Activated CD4-positive, alpha-beta memory T cell treated with anti-CD3 and anti-CD28 coated beads for 36 hours (primary cell): ENCODE data around the gene PSMA5. TPM values are rescaled to one million over a fixed set of nuclear protein-coding genes. Genes with fewer than 3 reads are reported as not detected.

Source experiments
- CTCF ChIA-PET: fragments of 350-600 bp; sonication (Branson Sonifier 250); formaldehyde crosslinking; loops from one replicate; lab custom pipeline; 2021; ENCODE audit warnings: antibody characterized with exemption, inconsistent platforms; lab: Charles Lee
- POLR2A ChIA-PET: fragments of 350-600 bp; sonication (Branson Sonifier 250); formaldehyde crosslinking; loops from one replicate; lab custom pipeline; 2021; ENCODE audit warnings: antibody characterized with exemption; lab: Charles Lee
- DNase-seq: peaks from one replicate; pipeline ENCODE4 v3.0.0-alpha.2; 2020
- H3K27ac Mint-ChIP-seq: one replicate; pipeline ENCODE4 v1.8.0; 2021; ENCODE audit warnings: mixed read lengths
- H3K27me3 Mint-ChIP-seq: one replicate; pipeline ENCODE4 v1.8.0; 2021; ENCODE audit warnings: mixed read lengths
- H3K36me3 Mint-ChIP-seq: one replicate; pipeline ENCODE4 v1.8.0; 2021; ENCODE audit warnings: mixed read lengths
- H3K4me1 Mint-ChIP-seq: one replicate; pipeline ENCODE4 v1.8.0; 2021; ENCODE audit warnings: low read depth, mixed read lengths
- H3K4me3 Mint-ChIP-seq: one replicate; pipeline ENCODE4 v1.8.0; 2021; ENCODE audit warnings: mild to moderate bottlenecking, mixed read lengths
- H3K9me3 Mint-ChIP-seq: one replicate; pipeline ENCODE4 v1.8.0; 2021; ENCODE audit warnings: mixed read lengths
- intact Hi-C: fragments of 100-400 bp; cut with micrococcal nuclease; formaldehyde crosslinking; loops from one replicate; pipeline ENCODE4 v1.15.1; 2023
- total RNA-seq, 2 experiments: library from RNA; stranded (reverse); gene quantifications; one replicate each; pipeline ENCODE4 v1.2.3, GENCODE V29; 2021

PSMA5 gene
- total RNA-seq, 2 experiments from 2014 or later: 217 to 218 TPM

- CTCF ChIA-PET: interaction anchor here (0.6 to 3.1 kb wide), 6 partner anchors 9 to 141 kb away, joined by 3 to 12 read pairs (median 3); no protein-coding TSS in a partner anchor
- H3K4me1 Mint-ChIP-seq: peaks cover 7% of the 10 kb centered on the region
- no peaks in the 10 kb centered on the region for H3K36me3 Mint-ChIP-seq
- POLR2A ChIA-PET: no interaction called here
- no peaks in the 10 kb centered on the region for H3K9me3 Mint-ChIP-seq
- H3K27ac Mint-ChIP-seq: no peak overlapping the region
- no peak for DNase-seq
- peaks cover 41% of the 10 kb centered on the region for H3K27me3 Mint-ChIP-seq
- intact Hi-C loops: no loop called here
- no peak overlapping the region for H3K4me3 Mint-ChIP-seq
Observed at GRCh38 chr1:109391626-109392025, 34.6 kb downstream of the PSMA5 start.

DNA sequence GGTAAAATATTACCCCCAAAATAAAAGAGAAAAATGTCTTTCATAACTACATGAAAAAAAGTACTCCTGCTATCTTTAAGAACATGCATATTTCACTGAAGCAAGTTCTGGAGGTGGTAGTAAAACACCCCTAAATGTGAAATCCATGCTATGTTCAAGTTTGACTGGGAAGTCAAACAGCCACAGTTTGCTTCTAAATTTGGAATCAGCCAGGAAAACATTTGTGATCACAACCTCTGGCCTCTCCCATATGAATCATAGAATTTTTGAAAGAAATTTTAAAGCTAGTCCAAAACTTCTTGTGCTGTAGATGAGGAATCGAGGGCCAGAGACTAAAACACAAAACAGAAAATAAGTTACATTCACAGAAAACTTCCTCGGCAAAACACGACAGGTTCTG, 35.1 kb downstream of the PSMA5 start:
- intact Hi-C loops: no loop called here
- no peaks in the 10 kb centered on the region for H3K36me3 Mint-ChIP-seq
- POLR2A ChIA-PET: no interaction called here
- peaks cover 7% of the 10 kb centered on the region for H3K4me1 Mint-ChIP-seq
- CTCF ChIA-PET: interaction anchor here (0.7 to 1.6 kb wide), 4 partner anchors 8 to 114 kb away, joined by 3 to 6 read pairs (median 3); no protein-coding TSS in a partner anchor
- no peak overlapping the region for H3K27ac Mint-ChIP-seq
- peaks cover 36% of the 10 kb centered on the region for H3K27me3 Mint-ChIP-seq
- H3K4me3 Mint-ChIP-seq: no peak overlapping the region
- no peak for DNase-seq
- no peaks in the 10 kb centered on the region for H3K9me3 Mint-ChIP-seq

GRCh38 chr1:109389638-109390341, 36.5 kb downstream of the PSMA5 start:
- ChIA-PET CTCF (interaction anchor here (0.6 to 1.6 kb wide), 4 partner anchors 9 to 121 kb away, joined by 3 to 6 read pairs (median 3); no protein-coding TSS in a partner anchor), POLR2A (interaction anchor here (0.5 to 0.7 kb wide), 2 partner anchors 38 to 137 kb away, joined by 3 read pairs; no protein-coding TSS in a partner anchor)
- peaks cover 7% of the 10 kb centered on the region for H3K4me1 Mint-ChIP-seq

GRCh38 chr1:109388884-109389637, 37.2 kb downstream of the PSMA5 start:
- Mint-ChIP-seq H3K4me1 (peaks cover 7% of the 10 kb centered on the region), H3K27me3 (peaks cover 19% of the 10 kb centered on the region), H3K9me3 (no peaks in the 10 kb centered on the region), H3K36me3 (no peaks in the 10 kb centered on the region), H3K27ac (no peak overlapping the region), H3K4me3 (no peak overlapping the region)
- POLR2A ChIA-PET: interaction anchor here (0.5 to 0.7 kb wide), 2 partner anchors 37 to 136 kb away, joined by 3 read pairs; no protein-coding TSS in a partner anchor
- DNase-seq: no peak
- intact Hi-C loops: no loop called here
- CTCF ChIA-PET: interaction anchor here (1.1 kb wide), 2 partner anchors 11 to 12 kb away, joined by 3 read pairs; no protein-coding TSS in a partner anchor

More at GRCh38 chr1:109389638-109390341, 36.5 kb downstream of the PSMA5 start:
- Mint-ChIP-seq H3K9me3 (no peaks in the 10 kb centered on the region), H3K4me3 (no peak overlapping the region), H3K36me3 (no peaks in the 10 kb centered on the region), H3K27me3 (peaks cover 24% of the 10 kb centered on the region), H3K27ac (no peak overlapping the region)
- intact Hi-C loops: no loop called here
- DNase-seq: no peak

DNA sequence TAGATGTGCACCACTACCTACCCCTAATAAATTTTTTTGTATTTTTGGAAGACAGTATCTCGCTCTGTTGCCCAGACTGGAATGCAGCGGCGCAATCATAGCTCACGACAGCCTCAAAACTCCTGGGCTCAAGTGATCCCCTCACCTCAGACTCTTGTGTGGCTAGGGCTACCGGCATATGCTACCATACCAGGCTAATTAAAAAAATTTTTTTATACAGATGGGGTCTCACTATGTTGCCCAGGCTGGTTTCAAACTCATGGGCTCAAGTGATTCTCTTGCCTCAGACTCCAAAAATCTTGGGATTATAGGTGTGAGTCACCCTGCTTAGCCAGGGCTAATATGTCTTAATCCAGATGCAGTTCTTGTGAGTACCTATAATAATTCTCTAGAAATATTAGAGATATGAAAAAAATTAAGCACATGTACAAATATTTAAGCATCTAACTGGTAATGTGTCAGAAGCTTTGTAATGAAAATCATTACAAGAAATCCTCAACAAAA, 38.0 kb downstream of the PSMA5 start:
- ChIA-PET CTCF (interaction anchor here (1.1 kb wide), 1 partner anchor 12 kb away, joined by 3 read pairs; no protein-coding TSS in a partner anchor), POLR2A (no interaction called here)
- Mint-ChIP-seq H3K27ac (no peak overlapping the region), H3K4me1 (peaks cover 7% of the 10 kb centered on the region), H3K9me3 (no peaks in the 10 kb centered on the region), H3K4me3 (no peak overlapping the region), H3K27me3 (peaks cover 16% of the 10 kb centered on the region), H3K36me3 (no peaks in the 10 kb centered on the region)
- DNase-seq: no peak
- intact Hi-C loops: no loop called here

DNA sequence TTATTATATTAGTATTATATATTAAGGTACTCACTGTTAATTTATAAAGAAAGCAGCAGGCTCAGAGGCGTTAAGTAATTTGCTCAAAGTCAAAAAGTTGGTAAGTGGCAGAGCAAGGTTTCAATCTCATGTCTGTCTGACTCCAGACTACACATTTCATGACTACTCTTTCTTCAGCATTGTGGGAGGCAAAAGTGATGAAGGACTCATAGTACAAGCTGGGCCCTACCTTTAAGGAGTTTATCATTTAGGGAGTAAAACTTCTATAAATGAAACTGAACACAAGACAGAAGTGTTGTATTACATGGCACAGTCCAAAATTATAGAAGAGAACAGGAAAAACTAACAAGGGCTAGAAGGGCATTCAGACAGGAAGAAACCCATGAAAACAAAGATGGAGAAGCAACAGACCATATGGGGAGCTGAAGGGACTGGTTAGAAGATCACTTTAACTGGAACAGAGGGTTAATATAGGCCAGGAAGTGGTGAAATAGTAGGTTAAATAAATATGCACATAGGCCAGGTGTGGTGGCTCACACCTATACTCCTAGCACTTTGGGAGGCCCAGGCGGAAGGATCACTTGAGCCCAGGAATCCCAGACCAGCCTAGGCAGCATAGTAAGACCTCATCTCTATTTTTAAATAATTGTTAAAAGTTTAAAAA, 40.1 kb downstream of the PSMA5 start:
- Mint-ChIP-seq H3K4me1 (peaks cover 2% of the 10 kb centered on the region), H3K27me3 (peaks cover 13% of the 10 kb centered on the region), H3K36me3 (no peaks in the 10 kb centered on the region), H3K27ac (no peak overlapping the region), H3K9me3 (no peaks in the 10 kb centered on the region), H3K4me3 (no peak overlapping the region)
- intact Hi-C loops: no loop called here
- ChIA-PET CTCF (interaction anchor here (1.1 to 2.1 kb wide), 2 partner anchors 13 to 15 kb away, joined by 3 to 12 read pairs; partner anchors contain the start of gene SORT1), POLR2A (interaction anchor here (0.8 kb wide), 1 partner anchor 101 kb away, joined by 3 read pairs; no protein-coding TSS in a partner anchor)
- DNase-seq: no peak

- Mint-ChIP-seq H3K4me1 (peaks cover 2% of the 10 kb centered on the region), H3K9me3 (no peaks in the 10 kb centered on the region), H3K27ac (no peak overlapping the region), H3K4me3 (no peak overlapping the region), H3K27me3 (peaks cover 13% of the 10 kb centered on the region), H3K36me3 (no peaks in the 10 kb centered on the region)
- intact Hi-C loops: loop anchor here (2.0 kb wide), 1 partner anchor 15 kb away; no protein-coding TSS in a partner anchor
- ChIA-PET POLR2A (interaction anchor here (0.8 kb wide), 1 partner anchor 100 kb away, joined by 3 read pairs; no protein-coding TSS in a partner anchor), CTCF (interaction anchor here (2.1 kb wide), 1 partner anchor 13 kb away, joined by 12 read pairs; the partner anchor contains the start of gene SORT1)
- DNase-seq: no peak
Observed at GRCh38 chr1:109385417-109385816, 40.8 kb downstream of the PSMA5 start.

DNA sequence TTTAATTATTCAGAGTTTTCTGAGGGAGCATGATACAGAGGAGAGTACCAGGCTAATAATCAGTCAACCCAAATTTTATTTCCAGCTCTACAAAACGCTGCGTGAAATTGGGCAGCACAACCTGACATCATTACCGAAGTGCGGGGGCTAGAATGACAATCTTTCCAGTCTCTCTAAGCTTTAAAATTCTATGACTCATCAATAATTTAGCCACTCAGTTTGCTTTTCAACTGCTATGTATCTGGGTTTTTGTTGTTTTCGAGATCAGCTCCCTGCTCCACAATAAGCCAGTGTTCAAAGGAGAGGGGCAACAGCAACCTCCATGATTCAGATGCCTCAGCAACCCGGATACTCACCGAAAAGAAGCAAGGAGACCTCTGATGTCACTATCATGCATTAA, 42.4 kb downstream of the PSMA5 start:
- no peak for DNase-seq
- intact Hi-C loops: loop anchor here (2.0 kb wide), 1 partner anchor 13 kb away; no protein-coding TSS in a partner anchor
- ChIA-PET CTCF (interaction anchor here (1.3 kb wide), 1 partner anchor 15 kb away, joined by 4 read pairs; no protein-coding TSS in a partner anchor), POLR2A (interaction anchor here (0.6 kb wide), 1 partner anchor 323 kb away, joined by 3 read pairs; no protein-coding TSS in a partner anchor)
- Mint-ChIP-seq H3K27ac (no peak overlapping the region), H3K27me3 (peaks cover 2% of the 10 kb centered on the region), H3K9me3 (no peaks in the 10 kb centered on the region), H3K4me1 (no peaks in the 10 kb centered on the region), H3K36me3 (no peaks in the 10 kb centered on the region), H3K4me3 (no peak overlapping the region)

DNA sequence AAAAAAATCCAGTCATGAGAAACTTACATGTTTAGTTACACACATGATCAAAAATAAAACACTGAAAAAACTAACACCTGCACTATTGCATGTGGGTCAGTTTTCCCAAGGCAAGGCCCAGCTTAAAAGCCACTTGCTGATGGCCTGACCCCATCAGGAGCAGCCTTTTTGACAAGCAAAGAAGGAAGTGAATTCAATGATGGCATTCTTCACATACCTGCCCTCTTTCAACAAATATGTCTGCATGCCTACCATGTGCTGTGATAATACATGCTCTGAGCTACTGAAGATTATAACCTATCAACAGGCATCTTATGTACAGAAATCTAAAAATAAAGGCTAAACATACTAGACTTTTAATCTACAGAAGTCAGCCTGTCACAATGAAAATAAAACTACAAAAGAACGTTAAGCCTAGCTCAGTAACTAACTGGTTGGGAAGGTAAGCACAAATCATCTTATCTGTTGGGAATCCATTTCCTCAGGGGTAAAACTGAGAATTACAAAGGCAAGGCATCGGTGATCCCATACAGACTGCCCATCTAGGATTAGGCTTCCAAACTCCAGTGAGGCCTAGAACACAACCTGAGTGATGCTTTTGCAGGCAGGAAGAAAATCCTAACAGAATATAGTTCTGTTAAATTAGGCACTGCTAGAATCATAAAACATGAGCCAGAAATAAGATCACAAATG, 43.0 kb downstream of the PSMA5 start:
- intact Hi-C loops: no loop called here
- no peak for DNase-seq
- H3K36me3 Mint-ChIP-seq: no peaks in the 10 kb centered on the region
- H3K27me3 Mint-ChIP-seq: no peaks in the 10 kb centered on the region
- H3K9me3 Mint-ChIP-seq: no peaks in the 10 kb centered on the region
- no peak overlapping the region for H3K27ac Mint-ChIP-seq
- ChIA-PET CTCF (interaction anchor here (1.3 to 1.5 kb wide), 2 partner anchors 15 to 158 kb away, joined by 4 to 5 read pairs; no protein-coding TSS in a partner anchor), POLR2A (no interaction called here)
- no peak overlapping the region for H3K4me3 Mint-ChIP-seq
- H3K4me1 Mint-ChIP-seq: no peaks in the 10 kb centered on the region

- H3K4me1 Mint-ChIP-seq: no peaks in the 10 kb centered on the region
- no peaks in the 10 kb centered on the region for H3K36me3 Mint-ChIP-seq
- no peak overlapping the region for H3K27ac Mint-ChIP-seq
- intact Hi-C loops: no loop called here
- H3K9me3 Mint-ChIP-seq: no peaks in the 10 kb centered on the region
- ChIA-PET CTCF (interaction anchor here (0.7 to 1.5 kb wide), 4 partner anchors 11 to 157 kb away, joined by 3 to 5 read pairs (median 4); no protein-coding TSS in a partner anchor), POLR2A (no interaction called here)
- H3K4me3 Mint-ChIP-seq: no peak overlapping the region
- H3K27me3 Mint-ChIP-seq: no peaks in the 10 kb centered on the region
- no peak for DNase-seq
Observed at GRCh38 chr1:109381573-109381972, 44.7 kb downstream of the PSMA5 start.
